ENCODE results near the gene PSME2.

Gene PSME2

DNA sequence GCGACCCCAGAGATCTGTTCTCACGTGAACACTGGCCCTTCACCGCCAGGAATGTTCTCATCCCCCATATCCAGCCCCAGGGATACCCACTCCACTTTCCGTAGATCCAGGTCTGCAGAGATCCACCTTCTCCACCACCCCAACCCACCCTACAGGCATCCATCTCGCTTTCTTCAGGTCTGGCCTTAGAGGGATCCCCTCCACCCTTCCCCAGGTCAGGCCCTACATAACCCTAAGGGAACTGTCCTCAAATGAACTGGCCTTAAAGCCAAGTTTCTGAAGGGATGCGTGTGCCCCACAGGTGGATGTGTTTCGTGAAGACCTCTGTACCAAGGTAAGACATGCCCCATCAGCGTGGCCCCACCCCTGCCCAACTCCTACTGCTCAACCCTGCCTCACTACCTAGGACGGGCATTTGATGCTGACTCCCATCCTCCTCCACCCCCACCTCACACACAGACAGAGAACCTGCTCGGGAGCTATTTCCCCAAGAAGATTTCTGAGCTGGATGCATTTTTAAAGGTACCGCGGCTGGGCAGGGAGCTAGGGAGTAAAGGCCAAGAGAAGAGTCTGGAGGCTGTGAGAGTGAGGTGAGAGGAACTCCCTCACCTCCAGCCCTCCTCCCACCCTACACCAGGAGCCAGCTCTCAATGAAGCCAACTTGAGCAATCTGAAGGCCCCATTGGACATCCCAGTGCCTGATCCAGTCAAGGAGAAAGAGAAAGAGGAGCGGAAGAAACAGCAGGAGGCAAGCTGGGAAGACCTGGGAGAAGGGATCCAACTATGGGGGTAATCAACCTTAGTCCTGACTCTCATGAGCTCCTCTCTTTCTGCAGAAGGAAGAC lies 9.5 kb downstream of the PSME2 start:
- DNase-seq (ENCODE audit: low spot score) = no peak

DNA sequence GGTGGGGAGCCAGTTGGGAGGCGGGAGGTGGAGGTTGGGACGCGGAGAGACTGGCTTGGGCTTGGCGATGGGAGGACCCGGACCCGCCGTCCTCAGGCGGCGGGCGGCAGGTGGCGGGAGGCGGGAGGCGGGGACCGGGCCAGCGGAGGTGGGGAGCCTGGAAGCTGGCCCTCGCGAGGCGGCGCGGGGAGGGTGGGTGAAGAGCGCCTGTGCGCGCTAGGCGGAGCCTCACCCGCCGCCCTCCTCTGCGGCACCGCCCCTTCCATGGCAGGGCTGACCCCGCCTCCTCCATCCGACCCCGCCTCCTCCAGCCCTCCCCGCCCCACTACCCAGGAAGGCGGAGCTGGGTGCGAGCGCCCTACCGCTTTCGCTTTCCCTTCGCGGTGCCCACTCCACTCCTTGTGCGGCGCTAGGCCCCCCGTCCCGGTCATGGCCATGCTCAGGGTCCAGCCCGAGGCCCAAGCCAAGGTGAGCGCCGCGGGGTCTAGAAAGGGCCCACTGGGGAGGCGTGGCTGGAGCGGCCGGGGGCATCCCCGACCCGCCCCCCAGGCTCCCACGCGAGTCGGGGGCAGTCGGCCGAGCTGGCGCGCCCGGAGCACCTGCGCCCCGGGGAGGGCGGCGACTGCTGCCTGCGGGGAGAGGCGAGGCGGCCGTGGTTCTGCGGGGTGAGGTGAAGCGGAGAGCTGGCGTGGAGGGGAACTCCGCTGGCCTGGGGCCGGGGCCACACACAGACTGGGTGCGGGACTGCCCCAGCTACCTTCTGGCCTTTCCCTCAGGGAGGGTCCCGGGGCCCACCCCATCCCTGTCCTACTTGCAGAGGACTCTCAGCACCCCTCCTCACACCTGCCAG lies 10.4 kb downstream of the PSME2 start, which contains the start of gene PSME1:
Gene PSME1, plus strand, starts transcription at position 361 of the 850 bp plus-strand sequence. Its CDS starts 69 bp downstream, at position 430.
- DNase-seq (ENCODE audit: low spot score) = peak; percentile 89

DNA sequence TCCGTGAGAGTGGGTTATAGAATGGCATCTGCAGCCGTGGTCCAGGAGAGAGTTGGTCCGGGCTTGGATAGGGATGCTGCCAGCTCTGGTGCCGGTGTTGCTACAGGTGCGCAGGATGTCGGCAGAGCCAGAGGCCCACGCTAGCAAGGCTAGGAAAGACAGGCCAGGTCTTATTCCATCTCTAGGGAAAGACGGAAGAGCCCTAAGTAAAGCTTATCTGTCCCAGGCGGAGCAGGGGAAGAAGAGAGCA lies 10.9 kb downstream of the PSME2 start:
- no peak for DNase-seq (ENCODE audit: low spot score)

DNA sequence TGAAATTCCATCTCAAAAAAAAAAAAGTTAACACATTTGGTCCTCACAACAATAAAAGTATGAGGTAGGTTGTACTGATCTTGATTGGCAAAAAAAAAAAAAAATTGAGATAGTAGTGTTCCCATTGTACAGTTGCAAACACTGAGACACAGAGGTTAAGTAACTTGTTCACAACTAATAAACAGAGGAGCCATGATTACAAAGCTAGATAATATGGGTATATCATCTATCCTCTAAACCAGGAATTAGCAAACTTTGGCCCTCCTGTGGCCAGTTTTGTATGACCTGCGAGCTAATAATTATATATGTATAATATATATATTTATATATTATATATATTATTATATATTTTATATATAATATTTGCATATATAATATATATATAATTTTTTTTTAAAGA lies 12.7 kb downstream of the PSME2 start:
- DNase-seq (ENCODE audit: low spot score) = no peak

DNA sequence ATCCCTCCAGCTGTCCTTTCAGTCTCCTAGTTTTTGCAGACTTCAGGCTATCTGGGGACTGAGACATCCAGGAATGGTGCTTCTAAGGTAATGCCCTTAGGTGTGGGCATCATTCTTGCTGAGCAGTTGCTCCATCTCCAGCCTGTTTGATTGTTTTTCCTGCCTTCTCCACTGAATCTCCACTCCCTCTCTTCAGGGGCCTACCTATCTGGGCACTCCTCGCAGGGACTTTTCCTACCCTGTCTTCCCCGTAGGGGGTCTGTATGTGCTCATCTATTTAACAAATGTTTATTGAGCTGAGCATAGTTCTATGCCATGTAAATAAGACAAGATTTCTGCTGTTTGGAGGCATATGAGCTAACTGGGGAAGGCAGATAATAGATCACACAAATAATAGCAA lies 13.4 kb downstream of the PSME2 start:
- no peak for DNase-seq (ENCODE audit: low spot score)

DNA sequence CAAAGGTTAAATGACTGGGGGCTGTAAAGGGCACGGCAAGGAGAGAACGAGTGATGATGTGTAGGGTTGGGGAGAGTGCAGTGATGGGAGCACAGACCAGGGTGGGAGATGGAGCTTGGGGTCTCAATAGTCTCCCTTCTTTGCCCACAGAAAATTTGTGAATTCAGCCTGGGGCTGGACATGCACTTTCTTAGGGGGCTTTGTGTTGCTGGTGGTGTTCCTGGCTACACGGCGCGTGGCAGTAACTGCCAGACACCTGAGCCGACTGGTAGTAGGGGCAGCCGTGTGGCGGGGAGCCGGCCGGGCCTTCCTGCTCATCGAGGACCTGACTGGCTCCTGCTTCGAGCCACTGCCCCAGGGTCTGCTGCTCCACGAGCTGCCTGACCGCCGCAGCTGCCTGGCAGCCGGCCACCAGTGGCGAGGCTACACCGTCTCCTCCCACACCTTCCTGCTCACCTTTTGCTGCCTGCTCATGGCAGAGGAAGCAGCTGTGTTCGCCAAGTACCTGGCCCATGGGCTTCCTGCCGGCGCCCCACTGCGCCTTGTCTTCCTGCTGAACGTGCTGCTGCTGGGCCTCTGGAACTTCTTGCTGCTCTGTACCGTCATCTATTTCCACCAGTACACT lies 14.2 kb downstream of the PSME2 start:
- DNase-seq (ENCODE audit: low spot score) = no peak

DNA sequence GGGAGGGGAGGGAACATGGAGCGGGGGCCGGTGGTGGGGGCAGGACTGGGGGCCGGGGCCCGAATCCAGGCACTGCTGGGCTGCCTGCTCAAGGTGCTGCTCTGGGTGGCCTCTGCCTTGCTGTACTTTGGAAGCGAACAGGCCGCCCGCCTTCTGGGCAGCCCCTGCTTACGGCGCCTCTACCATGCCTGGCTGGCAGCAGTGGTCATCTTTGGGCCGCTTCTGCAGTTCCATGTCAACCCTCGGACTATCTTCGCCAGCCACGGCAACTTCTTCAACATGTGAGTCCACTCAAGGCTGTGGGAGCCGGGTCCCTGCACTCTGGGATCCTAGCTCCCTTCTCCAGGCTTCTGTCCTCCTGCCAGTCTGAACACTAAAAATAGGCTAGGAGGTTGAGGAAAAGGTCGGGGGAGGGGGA lies 14.9 kb downstream of the PSME2 start:
- no peak for DNase-seq (ENCODE audit: low spot score)

DNA sequence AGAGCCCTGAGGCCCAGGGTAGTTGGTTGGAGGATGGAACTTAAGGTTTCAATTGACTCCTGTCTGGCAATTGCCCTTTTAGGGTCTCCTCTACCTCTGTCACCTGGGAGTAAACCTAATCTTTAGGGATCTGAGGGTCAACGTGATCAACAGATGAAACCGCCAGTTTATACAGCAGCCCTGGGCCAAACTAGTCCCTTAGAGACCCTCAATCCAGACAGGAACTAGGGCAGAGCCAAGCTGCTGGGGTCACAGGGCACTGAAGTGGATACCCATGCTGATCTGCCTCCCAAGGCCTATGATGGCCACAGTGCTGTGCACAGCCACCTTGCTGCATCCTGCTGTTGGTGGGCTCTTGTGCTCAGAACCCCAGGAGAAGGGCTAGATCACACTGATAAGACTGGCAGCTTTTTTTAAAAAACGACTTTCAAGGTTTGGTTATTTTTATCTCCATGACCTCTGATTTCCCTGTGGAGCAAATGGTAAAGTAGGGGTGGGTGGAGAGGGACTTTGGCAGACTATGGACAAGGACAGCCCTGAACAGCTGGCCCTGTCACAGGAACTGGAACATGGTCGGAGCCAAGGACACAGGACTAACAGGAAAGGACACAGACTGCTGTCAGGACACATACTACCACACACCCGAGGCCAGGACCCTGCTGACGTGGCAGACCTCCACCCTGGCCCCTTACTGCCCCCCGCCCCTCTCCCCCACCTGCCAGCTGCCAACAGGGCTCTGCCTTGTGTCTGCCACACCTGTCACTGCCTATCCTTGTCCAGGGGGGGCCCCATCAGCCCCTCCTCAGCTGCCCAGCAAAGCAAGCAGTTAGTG lies 15.5 kb downstream of the PSME2 start:
- peak; percentile 66 for DNase-seq (ENCODE audit: low spot score)

DNA sequence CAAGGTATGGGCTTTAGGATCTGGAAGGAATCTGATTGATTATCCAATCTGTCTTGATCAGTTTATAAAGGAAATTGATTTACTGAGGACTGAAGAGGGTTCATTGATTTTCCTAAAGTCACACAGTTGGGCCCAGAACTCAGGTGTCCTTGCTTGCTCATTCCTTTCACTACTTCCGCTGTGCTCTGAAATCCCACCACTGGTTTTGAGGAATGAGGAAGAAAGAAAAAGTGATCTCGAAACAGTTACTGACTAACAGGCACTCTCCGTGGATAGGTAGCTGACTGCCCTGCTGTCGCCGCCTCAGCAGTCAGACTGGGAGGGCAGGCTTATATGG lies 16.1 kb downstream of the PSME2 start, which contains the start of gene FITM1:
Gene FITM1, plus strand, starts transcription at position 280 of the 337 bp plus-strand sequence. CDS start 905 bp downstream, outside the sequence.
- no peak for DNase-seq (ENCODE audit: low spot score)

DNA sequence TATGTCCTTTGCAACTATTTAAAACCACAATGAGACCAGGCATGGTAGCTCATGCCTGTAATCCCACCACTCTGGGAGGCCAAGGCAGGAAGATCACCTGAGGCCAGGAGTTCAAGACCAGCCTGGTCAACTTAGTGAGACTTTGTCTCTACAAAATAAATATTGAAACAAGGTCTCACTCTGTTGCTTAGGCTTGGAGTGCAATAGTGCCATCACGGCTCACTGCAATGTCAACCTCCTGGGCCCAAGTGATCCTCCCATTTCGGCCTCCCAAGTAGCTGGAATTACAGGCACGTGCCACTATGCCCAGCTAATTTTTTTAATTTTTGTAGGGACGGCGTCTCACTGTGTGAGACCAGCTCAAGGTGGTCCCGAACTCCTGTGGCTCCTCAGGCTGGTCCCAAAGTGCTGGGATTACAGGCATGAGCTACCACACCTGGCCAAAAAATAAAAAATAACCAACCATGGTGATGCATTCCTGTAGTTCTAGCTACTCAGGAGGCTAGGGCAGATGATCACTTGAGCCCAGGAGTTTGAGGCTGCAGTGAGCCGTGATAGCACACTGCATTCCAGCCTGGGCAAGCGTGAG lies 16.9 kb downstream of the PSME2 start:
- DNase-seq (ENCODE audit: low spot score) = no peak

DNA sequence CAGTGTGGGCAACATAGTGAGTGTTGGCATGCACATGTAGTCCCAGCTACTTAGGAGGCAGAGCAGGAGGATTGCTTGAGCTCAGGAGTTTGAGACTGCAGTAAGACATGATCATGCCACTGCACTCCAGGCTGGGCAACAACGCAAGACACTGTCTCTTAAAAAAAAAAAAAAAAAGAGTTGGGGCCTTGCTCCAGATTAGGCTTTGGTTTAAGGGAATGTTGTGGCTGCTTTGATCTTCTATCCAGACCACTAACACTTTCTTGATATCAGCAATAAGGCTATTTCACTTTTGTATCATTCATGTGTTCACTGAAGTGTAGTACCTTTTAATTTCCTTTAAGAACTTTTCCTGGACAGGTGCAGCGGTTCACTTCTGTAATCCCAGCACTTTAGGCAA lies 18.7 kb downstream of the PSME2 start:
- DNase-seq (ENCODE audit: low spot score) = no peak

DNA sequence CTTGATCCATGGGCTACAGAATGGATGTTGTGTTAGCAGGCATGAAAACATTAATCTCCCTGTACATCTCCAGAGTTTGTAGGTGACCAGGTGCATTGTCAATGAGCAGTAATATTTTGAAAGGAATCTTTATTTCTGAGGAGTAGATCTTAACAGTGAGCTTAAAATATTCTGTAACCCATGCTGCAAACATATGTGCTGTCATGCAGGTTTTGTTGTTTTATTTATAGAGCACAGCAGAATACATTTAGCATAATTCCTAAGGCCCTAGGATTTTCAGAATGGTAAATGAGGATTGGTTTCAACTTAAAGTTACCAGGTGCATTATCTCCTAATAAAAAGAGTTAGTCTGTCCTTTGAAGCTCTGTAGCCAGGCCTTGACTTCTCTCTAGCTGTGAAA lies 19.5 kb downstream of the PSME2 start:
- no peak for DNase-seq (ENCODE audit: low spot score)

DNA sequence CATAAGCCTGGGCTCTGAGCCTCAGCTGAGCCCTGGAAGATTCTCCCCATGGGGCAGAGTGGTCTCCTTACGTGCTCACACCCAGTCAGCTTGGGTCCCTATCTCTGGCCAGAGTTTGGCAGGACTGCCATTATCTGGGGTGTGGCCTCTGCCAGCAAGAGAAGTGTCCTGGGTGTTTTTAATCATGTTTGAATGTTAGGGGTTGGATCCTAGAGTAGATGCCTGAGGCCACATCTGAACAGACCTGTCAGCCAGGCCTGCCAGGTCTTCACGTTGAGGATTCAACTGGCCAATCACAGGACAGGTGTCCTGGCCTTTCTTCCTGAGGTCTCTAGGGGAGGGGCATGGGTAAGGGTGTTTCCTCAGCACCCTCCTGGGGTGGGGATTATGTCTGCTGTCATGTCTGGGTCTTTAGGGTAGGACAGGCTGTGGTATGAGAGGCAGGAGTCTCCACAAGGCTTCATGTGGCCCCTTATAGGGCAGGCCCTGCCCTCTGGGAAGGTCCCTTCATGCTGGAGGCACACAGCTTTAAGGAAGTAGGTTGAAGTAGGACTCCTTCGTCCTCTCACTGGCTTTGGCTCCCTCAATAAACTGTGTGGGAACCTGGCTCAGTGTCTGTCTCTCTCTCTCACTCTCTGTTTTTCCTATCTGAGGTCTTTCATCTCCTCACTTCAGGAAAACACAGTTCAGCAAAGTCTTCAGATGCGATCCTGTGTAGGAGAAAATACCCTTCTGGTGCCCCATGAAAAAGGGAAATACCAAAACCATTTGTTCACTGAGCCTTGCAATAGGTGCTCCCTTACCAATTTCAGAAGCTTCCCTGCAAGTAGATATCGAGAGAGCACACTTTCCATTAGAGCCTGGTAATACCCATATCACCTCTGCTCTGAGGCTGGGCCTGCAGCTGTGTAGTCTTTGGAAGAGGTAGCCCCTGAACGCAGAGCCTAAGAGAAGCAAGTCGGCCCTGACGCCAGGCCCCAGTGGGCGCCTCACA lies 22.7 kb downstream of the PSME2 start:
- DNase-seq (ENCODE audit: low spot score) = no peak

DNA sequence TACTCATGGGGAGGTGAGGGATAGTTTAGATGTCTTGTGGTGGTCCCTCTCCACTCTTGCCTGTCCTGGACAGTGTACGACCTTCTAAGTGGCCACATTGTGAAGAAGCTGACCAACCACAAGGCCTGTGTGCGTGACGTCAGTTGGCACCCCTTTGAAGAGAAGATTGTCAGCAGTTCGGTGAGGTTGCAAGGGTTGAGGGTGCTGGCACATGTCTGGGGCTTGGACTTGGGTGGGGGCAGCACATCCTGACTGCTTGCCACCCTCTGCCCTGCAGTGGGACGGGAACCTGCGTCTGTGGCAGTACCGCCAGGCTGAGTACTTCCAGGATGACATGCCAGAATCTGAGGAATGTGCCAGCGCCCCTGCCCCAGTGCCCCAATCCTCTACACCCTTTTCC lies 23.5 kb downstream of the PSME2 start:
- no peak for DNase-seq (ENCODE audit: low spot score)

DNA sequence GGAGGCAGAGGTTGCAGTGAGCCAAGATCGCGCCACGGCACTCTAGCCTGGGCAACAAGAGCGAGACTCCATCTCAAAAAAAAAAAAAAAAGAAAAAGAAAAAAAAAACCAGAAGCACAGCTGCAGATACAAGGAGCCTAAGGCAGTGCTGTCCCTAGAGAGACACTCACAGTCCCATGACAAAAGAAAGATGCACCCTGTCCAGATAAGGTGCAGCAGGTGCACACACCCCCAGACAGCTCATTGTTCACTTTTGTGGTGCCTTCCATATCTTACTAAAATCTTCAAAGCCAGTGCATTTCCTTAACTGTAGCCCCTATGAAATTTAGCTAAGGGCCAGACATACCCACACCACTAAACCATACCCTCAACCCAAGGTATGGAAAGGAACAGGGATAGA lies 24.0 kb downstream of the PSME2 start:
- no peak for DNase-seq (ENCODE audit: low spot score)

DNA sequence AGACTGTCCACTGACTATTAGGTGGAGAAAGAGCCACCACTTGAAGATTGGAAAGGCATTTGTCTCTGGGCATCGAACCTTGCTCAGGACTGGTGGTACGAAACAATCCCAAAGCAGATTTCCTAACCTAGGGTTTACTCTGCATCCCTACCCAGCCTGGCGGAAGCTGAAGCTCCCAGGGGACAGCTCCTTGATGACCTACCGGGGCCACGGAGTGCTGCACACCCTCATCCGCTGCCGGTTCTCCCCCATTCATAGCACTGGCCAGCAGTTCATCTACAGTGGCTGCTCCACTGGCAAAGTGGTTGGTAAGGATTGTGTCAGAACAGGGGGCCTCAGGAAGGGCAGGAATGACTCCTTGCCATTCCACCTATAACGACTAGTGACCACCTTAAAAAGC lies 25.2 kb downstream of the PSME2 start:
- DNase-seq (ENCODE audit: low spot score) = no peak

DNA sequence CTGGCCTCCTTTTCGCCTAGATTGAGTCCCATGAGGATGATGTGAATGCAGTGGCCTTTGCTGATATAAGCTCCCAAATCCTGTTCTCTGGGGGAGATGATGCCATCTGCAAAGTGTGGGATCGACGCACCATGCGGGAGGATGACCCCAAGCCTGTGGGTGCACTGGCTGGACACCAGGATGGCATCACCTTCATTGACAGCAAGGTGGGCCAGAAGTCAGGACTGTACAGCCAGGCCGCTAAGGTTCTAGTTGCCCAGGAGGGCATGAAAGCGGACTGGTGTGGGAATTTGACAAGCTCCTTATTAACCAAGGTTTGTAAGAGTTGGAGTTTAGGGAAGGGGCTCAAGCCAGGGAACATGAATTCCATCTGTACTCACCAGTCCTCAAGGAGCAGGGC lies 26.7 kb downstream of the PSME2 start:
- no peak for DNase-seq (ENCODE audit: low spot score)

DNA sequence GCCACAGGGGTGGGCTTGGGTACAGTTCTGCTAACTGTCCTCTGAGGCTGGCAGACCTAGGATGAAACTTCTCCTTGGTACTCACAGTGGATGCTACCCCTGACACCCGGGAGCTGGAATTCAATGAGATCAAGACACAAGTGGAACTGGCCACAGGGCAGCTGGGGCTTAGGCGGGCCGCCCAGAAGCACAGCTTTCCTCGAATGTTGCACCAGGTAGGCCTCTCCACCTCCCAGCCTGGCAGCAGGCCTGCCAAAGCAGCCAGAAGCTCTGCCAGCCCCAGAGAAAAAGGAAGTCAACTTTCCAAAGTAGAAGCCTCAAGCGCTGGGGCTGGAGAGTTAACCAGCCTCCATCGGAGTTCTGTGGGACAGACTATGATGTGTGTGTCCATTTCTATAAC lies 29.2 kb downstream of the PSME2 start:
- no peak for DNase-seq (ENCODE audit: low spot score)

DNA sequence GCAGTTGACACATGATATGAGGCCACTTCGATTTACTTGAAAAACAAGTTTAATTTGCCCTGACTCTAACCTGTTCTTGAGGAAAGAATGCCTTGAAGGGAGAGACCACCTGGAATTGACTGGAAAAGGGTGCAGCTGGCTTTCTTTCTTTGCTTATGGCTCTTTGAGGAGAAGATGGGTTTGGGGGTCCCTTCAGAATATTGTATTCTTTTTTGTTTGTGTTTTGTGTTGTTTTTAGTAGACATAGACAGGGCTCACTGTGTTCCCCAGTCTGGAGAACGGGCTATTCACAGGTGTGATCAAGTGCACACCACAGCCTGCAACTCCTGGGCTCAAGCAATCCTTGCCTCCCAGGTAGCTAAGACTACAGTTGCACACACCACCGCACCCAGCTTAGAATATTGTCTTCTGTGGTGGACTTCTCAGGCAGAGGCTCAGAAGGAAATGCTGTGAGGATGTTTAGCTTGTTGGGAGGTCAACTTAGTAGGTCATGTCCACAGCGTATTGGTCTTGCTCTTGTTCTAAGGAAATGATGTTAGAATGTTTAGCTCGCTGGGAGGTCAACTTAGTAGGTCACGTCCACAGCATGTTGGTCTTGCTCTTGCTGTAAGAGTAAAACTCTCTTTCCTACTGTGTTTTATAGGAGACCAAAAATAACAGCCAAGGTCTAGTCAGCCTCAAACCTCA lies 30.1 kb downstream of the PSME2 start:
- DNase-seq (ENCODE audit: low spot score) = no peak
